HG03378 (cell line): Measurements from ENCODE around the gene FOXK2.

Source experiments
- ATAC-seq: cut with Tn5 transposase; IDR thresholded peaks from one replicate; pipeline ENCODE4 v1.9.1; 2021; ENCODE audit warnings: mild to moderate bottlenecking, moderate library complexity; ENCODE audit not compliant: unreplicated experiment

The FOXK2 gene

GRCh38 chr17:82587234-82588086 is 67.9 kb downstream of the FOXK2 start:
- ATAC-seq = no peak

- no peak for ATAC-seq
These were observed 69.0 kb downstream of the FOXK2 start for GRCh38 chr17:82588266-82589175.

GRCh38 chr17:82589851-82590180 is 70.3 kb downstream of the FOXK2 start:
- ATAC-seq = no peak

GRCh38 chr17:82590216-82590615 is 70.7 kb downstream of the FOXK2 start:
- ATAC-seq = no peak

- ATAC-seq = no peak
These were observed 71.5 kb downstream of the FOXK2 start for GRCh38 chr17:82590881-82591539.

GRCh38 chr17:82592289-82592766 is 72.8 kb downstream of the FOXK2 start:
- ATAC-seq = no peak

- no peak for ATAC-seq
These were observed 73.4 kb downstream of the FOXK2 start for GRCh38 chr17:82592767-82593589.

GRCh38 chr17:82593590-82594087 is 74.1 kb downstream of the FOXK2 start:
- no peak for ATAC-seq

- no peak for ATAC-seq
These were observed 75.0 kb downstream of the FOXK2 start for GRCh38 chr17:82594571-82594970.

- ATAC-seq = no peak
These were observed 76.4 kb downstream of the FOXK2 start for GRCh38 chr17:82595893-82596292.

- no peak for ATAC-seq
These were observed 76.8 kb downstream of the FOXK2 start for GRCh38 chr17:82596296-82596695.

- no peak for ATAC-seq
These were observed 77.5 kb downstream of the FOXK2 start for GRCh38 chr17:82596837-82597672.

- ATAC-seq = no peak
These were observed 79.0 kb downstream of the FOXK2 start for GRCh38 chr17:82598256-82599119.

- ATAC-seq = no peak
These were observed 80.4 kb downstream of the FOXK2 start for GRCh38 chr17:82599674-82600661.

- no peak for ATAC-seq
These were observed 81.4 kb downstream of the FOXK2 start for GRCh38 chr17:82600731-82601446.

GRCh38 chr17:82601447-82602000 is 82.0 kb downstream of the FOXK2 start:
- no peak for ATAC-seq
